GM19397 (cell line): ENCODE measurements around the gene RAB31.

Source experiments
- ATAC-seq: cut with Tn5 transposase; IDR thresholded peaks from one replicate; pipeline ENCODE4 v1.9.1; 2021; ENCODE audit warnings: mild to moderate bottlenecking, moderate library complexity; ENCODE audit not compliant: unreplicated experiment

The RAB31 gene

GRCh38 chr18:9787036-9787435 lies 78.9 kb downstream of the RAB31 start:
- ATAC-seq: no peak

DNA sequence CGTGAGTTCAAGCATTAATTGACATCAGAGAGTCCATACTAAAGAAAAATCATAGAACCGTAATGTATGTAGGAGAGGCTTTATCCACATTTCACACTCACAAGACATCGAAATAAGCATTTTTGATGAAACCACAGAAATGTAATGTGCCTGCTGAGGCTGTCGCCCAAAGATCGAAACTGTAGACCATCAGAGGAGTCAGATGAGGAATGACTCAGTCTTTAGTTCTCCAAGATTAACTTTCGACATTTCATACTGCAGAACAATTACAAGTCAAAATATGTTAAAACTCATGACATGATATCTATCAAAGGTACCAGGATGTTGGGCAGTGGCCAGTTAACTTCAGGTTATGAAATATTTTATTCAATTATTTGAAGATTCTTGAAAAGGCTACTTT lies 79.6 kb downstream of the RAB31 start:
- ATAC-seq: no peak

GRCh38 chr18:9788140-9788539 lies 80.0 kb downstream of the RAB31 start:
- no peak for ATAC-seq

DNA sequence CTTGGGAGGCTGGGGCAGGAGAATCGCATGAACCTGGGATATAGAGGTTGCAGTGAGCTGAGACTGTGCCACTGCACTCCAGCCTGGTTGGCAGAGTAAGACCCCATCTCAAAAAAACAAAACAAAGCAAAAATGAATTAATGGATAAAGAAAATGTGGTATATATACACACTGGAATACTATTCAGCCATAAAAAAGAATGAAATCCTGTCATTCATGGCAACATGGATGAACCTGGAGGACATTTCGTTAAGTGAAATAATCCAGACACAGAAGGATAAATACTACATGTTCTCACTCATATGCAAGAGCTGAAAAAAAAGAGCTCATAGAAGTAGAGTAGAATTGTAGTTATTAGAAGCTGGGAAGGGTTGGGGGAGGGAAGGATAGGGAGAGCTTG lies 80.8 kb downstream of the RAB31 start:
- no peak for ATAC-seq

GRCh38 chr18:9790261-9790660 lies 82.2 kb downstream of the RAB31 start:
- no peak for ATAC-seq

GRCh38 chr18:9791991-9792390 lies 83.9 kb downstream of the RAB31 start:
- ATAC-seq: no peak

- ATAC-seq: no peak
Observed at GRCh38 chr18:9792565-9793245, 84.6 kb downstream of the RAB31 start.

- ATAC-seq: no peak
Observed at GRCh38 chr18:9796011-9796410, 87.9 kb downstream of the RAB31 start.

GRCh38 chr18:9796935-9797549 lies 88.9 kb downstream of the RAB31 start:
- ATAC-seq: no peak

DNA sequence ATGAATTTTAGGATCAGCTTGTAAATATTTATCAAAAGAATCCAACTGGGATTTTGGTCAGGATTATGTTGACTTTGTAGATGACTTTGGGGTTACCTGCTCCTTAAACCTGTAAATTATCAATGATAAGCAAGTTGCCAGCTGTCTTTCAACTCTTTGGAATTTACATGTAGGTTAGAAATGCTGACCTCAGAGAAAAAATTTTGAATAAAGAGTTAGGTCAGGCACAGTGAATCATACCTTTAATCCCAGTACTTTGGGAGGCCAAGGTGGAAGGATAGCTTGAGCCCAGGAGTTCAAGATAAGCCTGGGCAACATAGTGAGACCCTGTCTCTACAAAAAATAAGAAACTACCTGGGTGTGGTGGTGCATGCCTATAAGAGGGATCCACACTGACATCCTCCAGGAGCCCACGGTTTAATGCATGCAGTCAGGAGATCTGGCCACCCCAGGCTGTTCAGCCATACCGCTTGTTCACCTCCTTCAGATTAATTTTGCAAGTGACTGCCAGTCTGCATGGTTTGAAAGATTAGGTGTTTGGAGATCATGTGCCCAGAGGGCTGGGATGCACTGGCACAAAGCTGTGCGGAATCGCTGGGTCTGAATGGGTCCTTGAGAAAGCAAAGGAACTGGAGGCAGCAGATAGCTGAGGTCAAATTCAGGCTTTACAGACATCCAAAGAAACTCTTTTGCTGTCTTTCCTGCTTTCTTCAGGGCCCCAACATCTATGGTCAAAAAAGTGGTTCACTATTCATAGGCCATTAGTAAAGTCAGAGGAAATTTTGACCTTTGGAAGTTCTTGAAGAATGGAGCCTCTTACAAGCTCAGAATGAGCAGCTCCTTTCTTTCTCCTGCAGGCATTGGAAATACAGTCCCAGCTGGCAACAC lies 94.3 kb downstream of the RAB31 start:
- no peak for ATAC-seq

DNA sequence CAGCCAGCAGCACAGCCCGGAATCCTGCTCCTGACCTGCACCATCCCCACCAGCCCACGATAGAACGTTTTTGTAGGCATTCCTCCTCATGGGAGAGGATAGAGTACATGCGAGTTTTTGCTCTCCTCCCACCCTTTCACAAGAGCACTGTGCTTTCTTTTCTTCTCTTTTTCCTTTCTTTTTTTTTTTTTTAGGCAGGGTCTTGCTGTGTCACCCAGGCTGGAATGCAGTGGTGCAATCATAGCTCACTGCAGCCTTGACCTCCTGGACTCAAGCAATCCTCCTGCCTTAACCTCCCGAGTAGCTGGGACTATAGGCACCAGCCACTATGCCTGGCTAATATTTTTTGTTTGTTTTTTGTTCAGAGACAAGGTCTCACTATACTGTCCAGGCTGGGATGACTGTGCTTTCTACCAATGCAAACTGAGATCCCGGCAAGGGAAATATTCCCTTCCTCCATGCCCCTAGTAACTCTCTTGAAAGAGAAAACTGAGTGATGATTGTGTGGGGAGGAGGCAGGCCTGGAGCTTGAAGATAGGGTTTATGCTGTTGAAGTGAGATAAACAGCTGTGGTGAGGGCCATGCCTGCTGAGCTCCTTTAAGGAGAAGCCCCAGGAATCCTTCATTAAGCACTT lies 95.1 kb downstream of the RAB31 start:
- ATAC-seq: no peak

DNA sequence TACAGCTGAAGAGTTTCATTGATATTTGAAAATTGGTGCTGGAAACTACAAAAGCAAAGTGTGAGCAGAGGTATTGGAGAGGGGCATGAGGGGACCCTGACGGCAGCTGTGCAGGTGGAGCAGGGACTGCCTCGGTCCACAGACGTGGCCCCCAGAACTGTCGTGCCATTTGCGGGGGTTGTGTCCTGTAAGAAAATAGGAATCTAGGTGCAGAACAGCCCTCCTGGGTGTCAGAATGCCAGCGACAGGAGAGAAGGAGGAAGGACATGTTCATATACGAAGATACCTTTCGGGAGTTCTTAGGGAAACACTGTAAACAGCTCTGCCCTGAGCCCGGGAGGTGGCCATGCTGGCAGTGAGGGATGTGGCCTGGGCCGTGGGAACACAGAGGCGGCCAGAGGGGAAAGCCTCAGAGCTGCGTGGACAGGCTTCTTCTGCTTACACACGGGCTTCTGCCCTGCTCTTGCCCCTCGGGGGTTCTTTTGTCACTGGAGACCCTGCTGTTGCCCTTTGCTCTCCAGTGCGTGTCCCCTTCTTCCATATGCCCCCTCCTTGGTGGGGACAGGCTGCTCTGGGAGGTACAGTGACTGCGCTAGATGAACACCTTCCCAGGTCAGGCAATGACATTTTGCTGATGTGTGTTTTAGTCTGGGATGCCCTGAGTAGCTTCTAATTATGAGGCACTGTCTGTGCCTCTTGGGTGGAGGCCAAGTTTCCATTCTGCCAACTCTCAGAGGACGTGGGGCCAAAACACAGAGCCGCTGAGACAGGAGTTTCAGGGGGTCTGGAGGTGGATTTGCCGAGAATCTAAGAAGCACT lies 95.8 kb downstream of the RAB31 start:
- no peak for ATAC-seq

GRCh38 chr18:9804517-9805104 lies 96.5 kb downstream of the RAB31 start:
- no peak for ATAC-seq

- no peak for ATAC-seq
Observed at GRCh38 chr18:9806905-9807304, 98.8 kb downstream of the RAB31 start.

DNA sequence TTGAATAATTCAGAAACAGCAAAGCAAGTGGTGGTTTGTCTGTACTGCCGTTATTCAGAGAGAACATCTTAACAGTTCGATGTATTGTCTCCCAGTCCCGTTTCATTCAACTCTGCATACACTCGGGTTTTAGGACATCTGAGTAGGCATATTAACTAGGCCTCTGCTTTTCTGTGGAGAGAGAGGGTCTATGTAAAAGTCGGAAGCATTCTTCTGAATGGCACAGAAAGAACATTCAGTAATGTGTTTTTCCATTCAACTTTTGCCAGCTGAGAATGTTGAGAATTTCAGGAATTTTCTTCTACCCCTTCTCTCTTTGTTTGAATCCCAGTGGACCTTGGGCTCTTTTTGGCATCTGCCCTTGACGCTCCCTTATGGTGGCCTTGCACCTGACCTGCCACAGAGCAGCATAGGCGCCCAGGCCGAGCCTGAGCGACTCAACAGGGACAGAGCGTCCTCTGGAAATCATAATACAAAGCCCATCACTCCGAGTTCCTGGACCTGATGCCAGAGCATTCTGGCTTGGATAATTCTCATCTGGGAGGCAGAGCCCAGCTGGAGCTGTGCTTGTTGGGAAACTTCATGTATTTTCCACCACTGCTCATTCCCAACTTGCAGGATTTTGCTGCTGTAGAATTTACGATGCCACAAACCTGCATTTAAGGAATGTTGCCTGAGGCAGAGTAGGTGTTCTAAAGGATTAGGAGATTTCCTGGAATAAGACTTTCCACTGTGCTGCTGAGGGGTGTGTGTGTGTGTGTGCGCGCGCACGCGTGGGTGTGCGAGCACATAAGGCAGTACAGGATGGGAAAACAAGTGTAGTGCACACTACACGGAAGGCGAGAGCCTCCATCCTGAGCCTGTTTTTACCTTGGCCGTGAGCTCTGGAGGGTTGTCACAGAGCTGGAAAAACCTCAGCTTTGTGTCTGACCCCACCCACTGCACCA lies 100.5 kb downstream of the RAB31 start:
- ATAC-seq: no peak

DNA sequence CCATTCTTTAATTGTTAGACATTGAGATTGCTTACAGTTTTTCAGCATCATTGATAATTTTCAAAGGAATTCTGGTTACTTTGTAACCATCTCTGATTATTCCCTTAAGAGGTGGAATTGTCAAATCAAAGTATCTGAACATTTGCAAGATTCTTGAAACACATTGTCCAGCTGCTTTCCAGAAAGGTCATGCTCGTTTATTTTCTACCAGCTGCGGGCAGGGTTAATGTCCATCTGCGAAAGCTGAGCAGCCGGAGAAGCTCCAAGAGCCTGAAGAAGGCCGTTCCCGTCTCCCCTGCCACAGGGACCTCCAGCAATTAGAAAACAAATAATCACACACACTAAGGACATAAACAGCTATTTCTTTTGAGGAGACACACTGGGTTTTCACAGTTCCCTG lies 101.6 kb downstream of the RAB31 start:
- no peak for ATAC-seq

DNA sequence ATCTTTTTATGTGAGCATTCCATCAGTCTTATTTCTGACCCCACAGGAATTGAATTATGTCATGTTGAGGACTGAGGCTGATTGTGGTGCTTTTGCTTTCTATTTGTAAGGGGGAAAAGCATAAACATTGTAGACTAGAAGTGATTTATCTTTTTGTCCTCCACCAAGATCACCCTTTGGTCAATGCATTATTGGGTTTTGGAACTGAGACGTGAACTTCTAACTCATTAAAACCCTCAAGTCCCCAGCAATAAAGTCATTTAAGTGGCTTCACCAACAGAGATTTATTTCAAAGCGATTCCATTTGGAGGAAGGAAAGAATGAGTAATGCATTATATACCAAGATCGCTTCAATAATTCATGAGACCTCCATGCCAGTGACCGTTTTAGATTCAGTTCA lies 102.2 kb downstream of the RAB31 start:
- no peak for ATAC-seq

GRCh38 chr18:9810994-9811705 lies 103.0 kb downstream of the RAB31 start:
- ATAC-seq: no peak
